Measurements from ENCODE around the gene VRK3. TPM values are rescaled to one million over a fixed set of nuclear protein-coding genes. Genes with fewer than 3 reads are reported as not detected.

VRK3 gene
- polyA plus RNA-seq, 1 of the 3 experiments (the other 2 are of a cell fraction), result 30.3 TPM

GRCh38 chr19:49981603-49982593, 43.3 kb downstream of the VRK3 start:
- no peaks in the 10 kb centered on the region for H3K79me2 ChIP-seq (ENCODE audit: insufficient read depth)
- ChIA-PET CTCF (interaction anchor here (0.9 to 9.6 kb wide), 7 partner anchors 10 to 43 kb away, joined by 3 to 94 read pairs (median 13); no protein-coding TSS in a partner anchor), POLR2A (no interaction called here)
- no peak overlapping the region for H3K9ac ChIP-seq
- H3K27me3 ChIP-seq (ENCODE audit: insufficient read depth), result no peaks in the 10 kb centered on the region
- WGBS (ENCODE audit: low lambda C conversion rate), result 86% methylated on average over 21 of the region's 21 CpGs
- H3K36me3 ChIP-seq (replicated peaks in 1 of 2; ENCODE audit: control insufficient read depth in 1 of 2, insufficient read depth in 2 of 2, low read length in 1 of 2), result peaks cover 0 to 5% of the 10 kb centered on the region in 2 experiments
- no peaks in the 10 kb centered on the region for H3K9me3 ChIP-seq
- H4K20me1 ChIP-seq (ENCODE audit: insufficient read depth), result peaks cover 25% of the 10 kb centered on the region
- H3K4me3 ChIP-seq (ENCODE audit: low read depth in 2 of 2, low read length in 1 of 2), result no peak overlapping the region
- DNase-seq, result no peak
- no peak overlapping the region for H2AFZ ChIP-seq (ENCODE audit: low read depth)
- no peak overlapping the region for H3K4me2 ChIP-seq
- no peaks in the 10 kb centered on the region for H3F3A ChIP-seq (replicated peaks; ENCODE audit: insufficient read depth)
- no peaks in the 10 kb centered on the region for H3K4me1 ChIP-seq (ENCODE audit: control insufficient read depth in 1 of 2, insufficient read depth in 2 of 2, low read depth in 1 of 2, low read length in 1 of 2)
- H3K27ac ChIP-seq (ENCODE audit: low read depth in 2 of 2, low read length in 1 of 2), result no peak overlapping the region
- H3K9me2 ChIP-seq, result no peaks in the 10 kb centered on the region
- TF ChIP-seq TCF12 (IDR thresholded peaks at IDR 0.05), result no peak
- no peak for TF ChIP-seq ZBTB33 (IDR thresholded peaks at IDR 0.05; ENCODE audit: borderline replicate concordance, low read depth)
- TF ChIP-seq FOXM1 (IDR thresholded peaks at IDR 0.05; ENCODE audit: low read depth), result no peak
- no peak for TF ChIP-seq TEAD4 (IDR thresholded peaks at IDR 0.05; ENCODE audit: borderline replicate concordance, insufficient read depth)
- TF ChIP-seq IRF3 (IDR thresholded peaks at IDR 0.05; ENCODE audit: low read depth, low read length), result no peak
- no peak for TF ChIP-seq GABPA (IDR thresholded peaks at IDR 0.05; ENCODE audit: low read depth)
- TF ChIP-seq USF1 (IDR thresholded peaks at IDR 0.05; ENCODE audit: borderline replicate concordance, low read depth), result no peak
- no peak for TF ChIP-seq RCOR1 (IDR thresholded peaks at IDR 0.05; ENCODE audit: low read length)

- Histone ChIP-seq H3K9me3 (no peaks in the 10 kb centered on the region), H3K9me2 (no peaks in the 10 kb centered on the region), H3K4me1 (ENCODE audit: control insufficient read depth in 1 of 2, insufficient read depth in 2 of 2, low read depth in 1 of 2, low read length in 1 of 2) (no peaks in the 10 kb centered on the region), H3K4me3 (ENCODE audit: low read depth in 2 of 2, low read length in 1 of 2) (no peak overlapping the region), H3K9ac (no peak overlapping the region), H2AFZ (ENCODE audit: low read depth) (no peak overlapping the region), H3F3A (replicated peaks; ENCODE audit: insufficient read depth) (no peaks in the 10 kb centered on the region), H3K36me3 (replicated peaks in 1 of 2; ENCODE audit: control insufficient read depth in 1 of 2, insufficient read depth in 2 of 2, low read length in 1 of 2) (peaks cover 0 to 5% of the 10 kb centered on the region in 2 experiments), H3K27ac (ENCODE audit: low read depth in 2 of 2, low read length in 1 of 2) (no peak overlapping the region), H3K27me3 (ENCODE audit: insufficient read depth) (no peaks in the 10 kb centered on the region), H3K4me2 (no peak overlapping the region), H3K79me2 (ENCODE audit: insufficient read depth) (no peaks in the 10 kb centered on the region), H4K20me1 (ENCODE audit: insufficient read depth) (peaks cover 2% of the 10 kb centered on the region; the same call in 1 of the 2 replicates)
- DNase-seq, result no peak
- WGBS (ENCODE audit: low lambda C conversion rate), result 77% methylated on average over 11 of the region's 11 CpGs
- ChIA-PET POLR2A (no interaction called here), CTCF (interaction anchor here (1.2 to 9.6 kb wide), 2 partner anchors 40 to 158 kb away, joined by 3 to 94 read pairs; no protein-coding TSS in a partner anchor)
- TF ChIP-seq ZBTB33 (IDR thresholded peaks at IDR 0.05; ENCODE audit: borderline replicate concordance, low read depth) (no peak), SMC3 (IDR thresholded peaks at IDR 0.05; ENCODE audit: low read depth, low read length) (no peak), GABPA (IDR thresholded peaks at IDR 0.05; ENCODE audit: low read depth) (no peak), USF1 (IDR thresholded peaks at IDR 0.05; ENCODE audit: borderline replicate concordance, low read depth) (no peak), YY1 (IDR thresholded peaks at IDR 0.05; ENCODE audit: low read depth) (no peak), SIN3A (IDR thresholded peaks at IDR 0.05; ENCODE audit: borderline replicate concordance, low read depth, low read length) (no peak), PBX3 (IDR thresholded peaks at IDR 0.05) (no peak)
These were observed 46.8 kb downstream of the VRK3 start for GRCh38 chr19:49978324-49978723.

Measured in SK-N-SH (cell line).